Hematopoietic multipotent progenitor cell treated with erythropoietin and hydrocortisone succinate and interleukin-3 and kit ligand, for 17 days (in vitro differentiated cells): ENCODE data around the gene ITGB8.

Source experiments
- DNase-seq: peaks from one replicate; pipeline ENCODE4 v3.0.0-alpha.2; 2015; ENCODE audit warnings: low spot score

ITGB8 gene

DNA sequence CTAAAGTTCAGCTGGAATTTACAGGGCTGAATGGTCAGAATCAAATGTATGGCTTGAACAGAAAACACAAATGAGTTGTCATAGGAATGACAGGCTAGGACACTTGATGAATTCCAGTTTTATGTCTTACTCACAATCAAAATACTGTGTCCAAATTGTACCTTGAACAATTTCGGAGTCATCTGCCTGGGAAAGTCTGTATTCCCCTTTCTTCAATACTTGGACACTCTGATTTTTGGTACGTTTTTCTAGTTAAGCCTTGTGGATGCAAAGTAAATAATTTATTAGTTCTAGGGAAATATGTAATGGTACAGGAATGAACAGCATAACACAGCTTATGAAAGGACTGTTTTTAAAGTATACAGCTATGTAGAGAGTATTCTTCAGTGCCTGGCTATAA, 100.4 kb downstream of the ITGB8 start:
- no peak for DNase-seq

DNA sequence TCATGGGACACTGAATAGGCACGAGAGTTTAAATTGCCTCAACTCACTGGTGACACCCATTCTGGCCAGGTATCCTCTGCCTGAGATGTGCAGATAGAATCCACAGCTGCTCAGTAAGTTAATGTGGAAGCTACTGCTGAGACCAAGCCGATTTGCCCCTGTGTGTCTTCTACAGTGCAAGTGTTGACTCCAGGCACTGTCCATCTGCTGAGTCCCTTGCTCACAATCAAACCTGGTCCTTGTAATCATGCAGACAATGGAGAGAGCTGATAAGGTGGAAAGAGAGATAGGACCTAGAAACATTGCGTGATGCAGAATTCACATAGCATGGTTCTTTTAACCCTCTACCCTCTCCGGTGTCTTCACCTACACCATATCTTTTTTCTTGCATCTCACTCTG, 101.4 kb downstream of the ITGB8 start:
- no peak for DNase-seq

DNA sequence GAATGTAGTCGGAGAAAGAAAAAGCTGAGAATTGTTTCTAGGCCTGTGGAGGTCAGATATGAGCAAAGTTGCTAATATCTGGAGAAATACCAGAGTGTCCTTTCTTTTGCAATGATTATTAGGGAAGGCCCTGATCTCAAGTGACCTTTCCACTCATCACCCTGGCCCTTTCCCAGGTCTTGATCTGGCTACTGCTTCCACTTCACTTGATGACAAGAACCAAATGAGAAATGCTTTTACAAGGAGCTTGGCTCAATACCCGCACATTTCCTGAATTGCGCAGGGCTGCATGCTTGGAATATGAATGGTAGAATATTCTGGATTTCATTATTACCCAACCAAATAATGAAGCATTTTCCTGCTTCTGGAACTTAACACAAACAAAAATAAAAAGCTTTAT, 104.6 kb downstream of the ITGB8 start:
- no peak for DNase-seq

DNA sequence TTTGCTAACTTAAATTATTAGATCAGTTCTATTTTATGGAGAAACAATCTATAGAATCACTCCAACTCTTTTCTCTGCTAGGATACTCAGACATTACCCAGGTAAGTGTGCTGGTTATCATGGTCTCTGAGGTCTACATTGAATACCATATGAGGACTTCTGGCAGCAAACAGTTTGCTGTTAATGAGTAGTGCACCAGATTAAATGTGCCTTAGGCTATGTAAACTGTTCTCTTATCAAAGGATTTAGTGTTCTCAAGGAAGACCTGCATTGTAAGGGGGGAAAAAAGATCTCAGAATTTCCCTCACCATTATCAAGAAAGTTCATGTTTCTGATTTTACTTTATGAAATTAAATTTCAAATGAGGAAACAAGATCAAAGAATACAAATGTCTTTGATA, 107.5 kb downstream of the ITGB8 start:
- DNase-seq: no peak

DNA sequence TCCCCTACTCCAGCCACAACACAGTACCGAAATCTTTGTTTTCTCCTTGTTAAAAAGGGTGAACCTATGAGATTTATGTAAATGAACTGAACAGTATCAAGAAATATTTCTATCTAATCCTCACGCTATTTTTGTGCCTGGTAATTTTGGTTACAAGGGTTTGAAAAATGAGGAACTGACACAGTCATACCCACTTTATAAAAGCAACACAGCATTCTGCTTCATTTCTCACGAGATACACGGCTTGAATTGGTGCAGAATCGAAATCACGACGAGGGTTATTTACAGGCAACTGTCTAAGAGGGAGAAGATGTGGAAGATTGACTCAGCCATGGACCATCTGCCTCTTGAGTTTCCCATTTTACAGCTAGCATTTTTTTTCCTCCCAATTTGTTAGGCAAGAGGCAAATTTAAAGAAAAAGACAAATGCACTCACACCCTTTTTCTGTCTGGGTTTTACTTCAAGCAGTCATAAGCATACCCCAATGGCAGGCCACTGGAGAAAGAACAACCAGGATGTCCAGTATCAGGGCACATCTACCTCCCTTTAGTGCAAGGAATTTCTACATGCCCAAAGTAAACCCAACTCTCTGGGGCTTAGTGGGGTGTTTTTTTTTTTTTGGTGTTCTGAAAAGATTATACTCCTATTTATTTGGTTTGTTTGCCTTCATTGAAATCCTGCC, 108.1 kb downstream of the ITGB8 start:
- DNase-seq: no peak

DNA sequence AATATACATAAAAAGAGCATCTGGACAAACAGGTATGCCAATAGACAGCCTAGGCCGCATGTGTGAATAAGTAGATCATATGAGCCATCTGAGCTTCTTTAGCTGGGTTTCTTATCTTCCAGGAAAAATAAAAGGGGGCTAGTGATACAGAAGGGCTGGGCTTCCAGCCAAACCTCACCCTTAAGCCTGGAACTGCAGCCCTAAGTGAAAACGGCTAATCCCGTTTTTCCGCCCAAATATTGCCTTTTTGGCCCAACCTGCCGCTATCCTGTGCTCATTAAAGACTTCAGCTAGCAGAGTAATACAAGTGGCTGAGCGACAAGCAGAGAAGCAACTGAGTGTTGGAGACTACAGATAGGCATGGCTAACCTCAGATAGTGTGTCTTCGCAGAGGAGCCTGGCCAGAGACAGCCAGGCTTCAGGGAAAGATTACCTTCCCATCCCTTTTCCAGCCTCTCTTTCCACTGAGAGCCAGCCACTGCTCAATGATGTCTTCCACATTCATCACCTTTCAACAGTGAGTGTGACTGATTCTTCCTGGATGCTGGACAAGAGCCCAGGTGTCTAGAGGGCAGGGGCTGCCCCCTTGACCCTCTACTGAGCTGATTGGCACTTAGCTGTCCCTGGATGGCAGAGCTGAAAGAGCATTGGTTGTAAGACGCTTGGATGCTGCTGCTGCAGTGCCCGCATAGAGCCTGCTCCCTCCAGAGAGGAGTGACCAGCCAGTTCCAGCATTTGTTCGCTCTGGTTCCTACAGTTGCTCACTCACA, 108.9 kb downstream of the ITGB8 start:
- no peak for DNase-seq

DNA sequence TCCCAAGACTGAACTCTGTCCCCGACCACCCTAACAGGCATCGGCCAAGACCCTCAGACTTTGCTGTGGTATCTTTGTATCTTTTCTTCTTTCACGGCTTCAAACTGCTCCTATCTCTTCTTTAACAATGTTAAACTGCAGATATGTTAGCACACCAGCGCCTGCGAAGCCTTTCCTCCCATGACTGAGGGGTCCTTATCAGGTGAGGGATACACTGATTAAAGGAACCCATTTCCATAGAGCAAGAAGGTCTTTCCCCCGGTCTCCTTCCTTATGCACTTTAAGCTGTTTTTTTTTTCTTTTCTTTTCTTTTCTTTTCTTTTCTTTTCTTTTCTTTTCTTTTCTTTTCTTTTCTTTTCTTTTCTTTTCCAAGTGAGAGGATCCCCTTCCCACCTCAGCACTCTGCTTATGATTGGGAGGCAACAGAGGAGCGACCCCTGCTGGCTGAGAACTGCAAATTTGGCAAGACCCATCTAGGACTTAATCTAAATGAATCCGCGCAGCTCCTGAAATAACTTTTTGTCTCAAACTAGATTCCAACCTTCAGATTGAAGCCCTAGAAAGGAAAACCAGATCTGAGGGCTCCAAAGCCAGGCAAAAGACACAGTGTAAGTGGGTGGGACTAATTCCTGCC, 109.9 kb downstream of the ITGB8 start:
- DNase-seq: peak; percentile 9

DNA sequence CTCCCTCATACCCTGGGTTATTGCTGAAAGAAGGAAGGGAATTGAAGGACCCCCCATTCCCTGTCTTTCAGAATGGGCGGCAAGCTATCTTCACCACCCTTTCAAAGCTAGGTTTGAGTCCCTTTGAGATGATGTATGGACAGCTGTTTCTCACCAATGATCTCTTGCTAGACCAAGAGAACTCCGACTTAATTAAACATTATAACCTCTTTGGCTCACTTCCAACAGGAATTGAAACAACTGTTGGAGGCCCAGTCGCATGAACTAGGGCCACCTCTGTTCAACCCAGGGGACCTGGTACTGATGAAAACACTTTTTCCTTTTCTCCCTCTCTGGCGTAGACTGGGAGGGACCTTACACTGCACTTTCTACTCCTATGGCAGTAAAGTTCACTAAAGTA, 110.6 kb downstream of the ITGB8 start:
- DNase-seq: no peak

DNA sequence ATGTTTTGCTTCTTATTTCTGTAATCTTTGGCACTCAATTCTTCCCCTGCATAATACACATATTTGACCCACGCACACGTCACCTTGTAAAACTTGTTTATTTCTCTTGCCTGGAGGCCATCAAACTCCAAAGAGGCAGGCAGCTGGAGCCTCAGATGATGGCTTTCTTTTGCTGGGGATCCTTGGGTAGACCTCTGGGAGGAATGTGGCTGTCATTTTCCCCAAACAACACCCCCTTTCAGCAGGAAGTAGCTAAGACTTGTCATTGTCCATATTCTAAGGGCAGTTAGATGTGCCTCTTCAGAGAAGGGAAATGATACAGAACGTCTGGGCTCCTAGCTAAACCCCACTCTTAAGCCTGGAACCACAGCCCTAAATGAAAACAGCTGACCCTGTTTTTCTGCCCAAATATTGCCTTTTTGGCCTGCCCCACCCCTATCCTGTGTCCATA, 111.3 kb downstream of the ITGB8 start:
- no peak for DNase-seq

DNA sequence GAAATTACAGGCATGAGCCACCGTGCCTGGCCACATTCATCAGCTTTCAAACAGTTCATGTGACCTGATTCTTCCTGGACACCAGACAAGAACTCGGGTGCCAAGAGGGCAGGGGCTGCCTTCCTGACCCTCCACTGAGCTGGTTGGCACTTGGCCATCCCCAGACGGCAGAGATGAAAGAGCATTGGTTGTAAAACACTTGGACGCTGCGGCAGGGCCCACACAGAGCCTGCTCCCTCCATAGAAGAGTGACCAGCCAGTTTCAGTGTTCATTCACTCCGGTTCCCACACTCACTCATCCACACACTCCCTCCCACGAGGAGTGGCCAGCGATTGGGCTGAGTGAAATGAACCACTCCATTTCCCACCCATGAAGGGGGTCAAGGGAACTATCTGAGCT, 112.3 kb downstream of the ITGB8 start:
- DNase-seq: no peak

DNA sequence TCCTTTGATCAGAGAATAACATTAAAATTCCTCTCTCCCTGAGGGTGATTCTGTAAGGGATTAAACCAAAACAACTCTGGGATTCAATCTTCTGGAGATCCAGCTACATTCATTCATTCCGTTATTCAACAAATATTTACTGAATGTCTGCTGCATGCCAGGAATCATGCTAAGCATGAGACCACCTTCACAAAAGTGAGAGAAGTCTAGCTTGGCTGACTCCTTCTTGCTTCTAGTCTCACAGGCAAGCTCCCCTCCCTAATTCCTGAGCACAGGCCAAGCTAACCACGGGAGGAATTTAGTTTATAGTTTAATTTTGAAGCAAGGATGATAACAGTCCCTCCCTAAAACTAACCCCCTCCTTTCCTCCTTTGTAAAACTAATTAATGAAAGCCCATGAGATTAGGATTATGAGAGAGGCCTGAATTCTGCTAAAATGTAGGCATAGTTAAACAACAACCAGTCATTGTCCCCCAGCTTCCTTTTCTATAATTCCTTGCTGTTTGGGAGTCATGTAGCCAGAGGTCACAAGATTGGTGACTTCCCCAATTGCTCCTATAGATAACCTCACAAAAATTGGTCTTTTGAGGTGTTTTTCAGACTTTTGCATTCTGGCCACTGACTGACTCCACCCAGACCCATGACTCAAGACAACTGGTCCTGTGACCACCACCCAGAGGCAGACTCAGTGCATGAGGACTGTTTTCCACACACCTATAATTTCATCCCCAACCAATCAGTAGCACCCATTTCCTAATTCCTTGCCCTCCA, 113.5 kb downstream of the ITGB8 start:
- DNase-seq: no peak

DNA sequence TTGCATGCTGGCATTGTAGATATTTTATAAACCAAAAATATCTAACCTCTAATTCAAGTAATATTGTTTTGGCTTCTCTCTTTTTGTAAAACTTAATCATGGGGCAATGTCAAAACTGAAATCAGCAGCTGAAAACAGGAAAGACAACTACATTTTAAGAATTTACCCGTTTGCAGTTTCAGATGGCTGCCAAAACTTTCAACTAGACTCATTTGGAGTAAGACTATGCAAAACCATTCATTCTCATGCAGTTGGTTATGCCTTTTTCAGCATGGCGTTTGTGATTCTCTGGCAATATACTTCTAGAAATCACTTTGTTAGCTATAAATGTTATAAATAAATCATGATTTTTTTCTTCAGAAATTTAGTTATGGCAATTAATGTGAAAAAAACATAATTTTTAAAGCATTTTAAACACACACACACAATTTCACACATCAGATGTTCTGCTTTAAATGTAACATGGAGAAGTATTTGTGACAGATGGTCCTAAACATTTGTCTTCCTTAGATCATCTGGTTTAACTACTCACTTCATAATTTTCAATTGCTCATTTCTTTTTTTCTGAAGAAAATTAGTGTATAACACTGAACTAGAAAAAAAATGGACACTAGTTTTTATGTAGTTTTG, 116.4 kb downstream of the ITGB8 start:
- DNase-seq: no peak

DNA sequence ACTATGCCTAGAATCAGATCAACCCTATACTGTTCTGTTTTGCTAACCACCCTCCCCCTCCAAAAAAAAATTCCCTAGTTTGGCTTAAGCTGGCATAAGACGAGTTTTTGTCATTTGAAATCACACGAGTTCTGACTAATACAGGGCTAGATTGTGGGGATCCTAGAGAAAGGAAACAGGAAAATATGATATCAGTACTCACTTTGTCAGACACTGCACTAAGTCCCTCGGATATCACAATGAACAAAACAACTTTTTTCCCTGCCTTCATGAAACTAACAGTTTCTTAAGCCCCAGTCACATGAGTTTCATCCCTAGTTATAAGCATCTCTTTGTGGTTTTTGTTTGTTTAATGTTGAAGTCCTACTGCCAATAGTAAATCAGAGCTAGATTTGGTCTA, 118.5 kb downstream of the ITGB8 start:
- DNase-seq: no peak

DNA sequence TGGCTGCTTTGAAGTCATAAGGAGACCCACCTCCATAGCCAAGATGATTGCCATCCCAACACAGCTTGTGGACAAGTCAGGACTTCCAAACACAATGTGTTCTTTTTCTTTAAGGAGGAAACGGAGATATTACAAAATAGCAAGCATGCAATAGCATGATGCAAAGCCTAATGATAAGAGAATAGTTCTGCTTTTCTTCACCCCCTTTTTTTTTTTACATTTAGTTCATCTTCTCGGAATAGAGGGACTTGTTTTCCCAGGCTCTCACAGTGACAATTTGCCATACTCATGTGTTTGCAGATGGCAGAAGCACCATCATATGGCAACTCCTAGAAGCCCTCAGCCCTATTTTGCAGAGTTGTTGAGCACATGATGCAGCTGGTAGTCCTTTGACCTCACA, 119.8 kb downstream of the ITGB8 start:
- DNase-seq: no peak

DNA sequence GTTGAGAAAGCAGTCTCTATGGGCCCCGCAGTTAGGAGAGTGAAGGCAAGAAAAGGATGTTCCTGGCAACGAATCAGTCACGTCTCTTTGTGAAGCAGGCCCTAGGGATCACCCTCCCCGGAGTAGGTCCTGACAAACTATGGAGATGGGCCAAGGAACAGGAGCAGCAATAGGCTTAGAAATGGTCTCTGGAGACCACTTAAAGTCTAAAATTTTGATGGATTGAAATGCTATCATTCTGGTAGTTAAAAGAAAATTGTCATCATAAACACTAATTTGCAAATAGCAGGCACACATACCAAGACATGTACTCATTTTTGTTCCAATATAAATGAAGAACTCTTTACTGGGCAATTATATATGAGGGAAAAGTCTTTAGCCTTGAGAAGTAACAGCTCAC, 123.5 kb downstream of the ITGB8 start:
- DNase-seq: no peak

DNA sequence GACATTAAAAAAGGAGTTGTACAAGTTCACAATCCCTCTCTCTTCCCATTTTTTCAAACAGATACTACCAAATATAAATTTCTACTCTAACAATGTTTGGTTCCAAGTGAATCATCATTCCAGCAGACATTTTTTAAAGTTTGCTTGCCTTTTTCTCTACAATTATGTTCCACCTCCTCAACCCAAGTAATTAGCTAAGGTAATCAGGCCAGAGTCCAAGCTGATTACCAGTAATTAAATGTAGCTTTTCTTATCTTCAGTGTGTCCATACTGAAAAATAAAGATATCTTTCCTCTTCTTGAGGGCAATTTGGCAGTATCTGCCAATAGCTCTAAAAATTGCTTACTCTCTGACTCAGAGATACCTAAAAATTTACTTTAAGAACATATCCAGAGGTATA, 126.0 kb downstream of the ITGB8 start:
- no peak for DNase-seq

DNA sequence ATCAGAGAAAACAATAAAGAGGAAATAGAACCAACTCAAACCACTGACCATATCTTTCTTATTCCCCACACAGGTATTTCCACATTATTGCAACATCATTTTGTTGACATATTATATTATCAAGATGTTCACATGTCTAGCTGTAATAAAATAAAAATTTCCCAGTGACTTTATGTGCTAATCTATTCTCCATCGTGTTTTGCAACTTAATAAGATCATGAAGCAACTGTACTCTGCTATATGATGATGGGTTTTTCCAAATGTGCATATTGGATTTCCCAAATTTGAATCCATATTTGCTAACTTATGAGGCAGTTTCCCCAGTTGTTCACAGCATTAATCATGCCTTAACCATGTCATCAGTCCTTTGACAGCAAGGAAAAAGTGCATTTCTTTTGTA, 127.8 kb downstream of the ITGB8 start:
- DNase-seq: no peak

DNA sequence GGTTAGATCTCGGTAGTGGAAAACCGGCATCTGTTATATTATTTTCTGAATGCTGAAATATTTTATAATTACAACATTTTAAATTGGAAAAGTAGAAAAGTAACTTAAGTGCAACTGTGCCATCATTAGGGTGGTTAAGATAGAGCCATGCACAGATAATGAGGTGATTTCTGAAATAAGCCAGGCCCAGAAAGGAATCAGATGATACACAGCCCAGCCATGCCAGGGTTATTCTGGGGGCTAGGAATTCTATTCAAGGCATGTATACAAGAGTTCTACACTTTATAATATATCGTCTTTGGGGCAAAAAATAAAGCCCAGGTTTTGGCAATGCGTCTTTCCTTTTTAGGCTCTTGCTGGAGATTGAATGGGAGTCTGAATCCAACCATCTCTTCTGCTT, 128.7 kb downstream of the ITGB8 start:
- DNase-seq: no peak

DNA sequence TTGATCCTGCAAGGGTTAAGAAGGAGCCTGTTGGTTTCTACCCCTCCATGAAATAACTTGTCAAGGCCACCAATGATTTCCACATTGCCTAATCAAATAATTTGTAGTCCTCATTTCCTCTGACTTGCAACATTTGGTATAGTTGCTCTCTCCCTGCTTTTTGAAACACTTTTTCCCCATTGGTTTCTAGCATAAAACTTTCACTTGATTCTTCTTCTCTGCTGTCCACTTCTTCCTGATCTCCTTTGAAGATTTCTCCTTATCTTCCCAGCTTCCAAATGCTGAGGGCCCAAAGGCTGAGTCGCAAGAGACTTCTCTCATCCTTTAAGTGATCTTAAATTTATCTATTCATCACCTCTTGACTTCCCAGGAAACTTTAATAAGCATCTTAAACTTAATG, 134.2 kb downstream of the ITGB8 start:
- DNase-seq: no peak
